Fibroblast of lung (primary cell): ENCODE data around the gene CIB1.

Experiments used
- CTCF ChIP-seq, 2 donors: IDR thresholded peaks in 1 of 2; conservative IDR thresholded peaks in 1 of 2; 1 replicate in 1 of 2; 2 replicates in 1 of 2; pipeline ENCODE4 v1.5.1; 2011 to 2012; ENCODE audit warnings: low read length in 2 of 2, control low read depth in 1 of 2, inconsistent platforms in 1 of 2, low read depth in 1 of 2, mild to moderate bottlenecking in 1 of 2
- EZH2 ChIP-seq: IDR thresholded peaks from 2 replicates; pipeline ENCODE4 v1.5.1; 2012; ENCODE audit warnings: low read length, control low read depth, mild to moderate bottlenecking; ENCODE audit errors: missing control alignments

DNA sequence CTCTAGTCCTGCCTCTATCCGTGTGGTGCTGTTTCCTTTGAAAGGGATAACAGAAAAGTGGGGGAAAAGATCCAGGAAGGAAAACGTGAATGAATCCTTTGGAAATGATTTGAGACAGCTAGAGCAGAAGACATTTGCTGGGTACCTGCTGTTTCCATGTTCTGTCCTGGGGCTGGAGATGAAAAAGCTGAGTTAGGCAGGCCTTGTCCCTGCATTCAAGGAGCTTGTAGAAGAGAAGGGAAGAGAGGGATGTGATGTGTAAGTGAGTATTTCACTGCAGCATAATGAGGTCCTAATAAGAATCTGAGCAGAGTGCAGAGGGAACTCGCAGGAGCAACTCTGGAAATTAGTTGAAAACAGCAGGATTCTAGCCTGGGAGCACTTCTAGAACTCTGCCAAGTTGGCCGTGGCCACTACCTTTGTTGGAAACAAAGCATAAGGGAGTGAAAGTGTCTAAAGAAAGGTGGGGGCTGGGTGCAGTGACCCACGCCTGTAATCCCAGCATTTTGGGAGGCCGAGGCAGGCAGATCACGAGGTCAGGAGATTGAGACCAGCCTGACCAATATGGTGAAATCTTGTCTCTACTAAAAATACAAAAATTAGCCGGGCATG, 46.4 kb downstream of the CIB1 start:
- TF ChIP-seq CTCF (conservative IDR thresholded peaks at IDR 0.05 in 1 of 2, IDR thresholded peaks at IDR 0.05 in 1 of 2; ENCODE audit: low read depth in 1 of 2, low read length in 2 of 2) (no peak), EZH2 (no peak)
